ENCODE measurements around the gene NOL3. TPM values are rescaled to one million over a fixed set of nuclear protein-coding genes. Genes with fewer than 3 reads are reported as not detected.

NOL3 gene
- total and polyA plus RNA-seq, 2 of the 13 experiments (the other 11 are each of a cell fraction or from before 2014, with no cell fraction given) = 5.7 to 20.5 TPM

GRCh38 chr16:67184995-67185650 is 14.8 kb downstream of the NOL3 start (continued):
- TF ChIP-seq KLF16 (CRISPR knock-in tag; IDR thresholded peaks at IDR 0.05) = peak; percentile 86 to 99; a peak in 3 of 4 replicates
- TF ChIP-seq HBP1 (CRISPR knock-in tag; IDR thresholded peaks at IDR 0.05; ENCODE audit: low read depth) = peak; percentile 99
- TF ChIP-seq ZNF101 (CRISPR knock-in tag; IDR thresholded peaks at IDR 0.05; ENCODE audit: borderline replicate concordance, low read depth) = peak; percentile 68
- TF ChIP-seq ZIK1 (CRISPR knock-in tag; IDR thresholded peaks at IDR 0.05; ENCODE audit: borderline replicate concordance, low read depth) = peak; percentile 86
- no peak for TF ChIP-seq NPAS2 (CRISPR knock-in tag; IDR thresholded peaks at IDR 0.05; ENCODE audit: borderline replicate concordance)
- peak; percentile 76 for TF ChIP-seq UBTF (CRISPR knock-in tag; IDR thresholded peaks at IDR 0.05)
- no peak; the same call in 1 of the 2 replicates for TF ChIP-seq ZNF230 (CRISPR knock-in tag; IDR thresholded peaks at IDR 0.05)
- peak; percentile 71; the same call in 1 of the 2 replicates for TF ChIP-seq ZNF557 (CRISPR knock-in tag; IDR thresholded peaks at IDR 0.05)
- peak; percentile 95 for TF ChIP-seq EHMT2 (IDR thresholded peaks at IDR 0.05; ENCODE audit: borderline replicate concordance, low read depth, low read length)
- TF ChIP-seq HDAC6 (IDR thresholded peaks at IDR 0.05; ENCODE audit: low read depth, low read length) = no peak
- no peak for TF ChIP-seq USF2 (IDR thresholded peaks at IDR 0.05; ENCODE audit: low read depth, low read length)
- TF ChIP-seq USF2 (CRISPR knock-in tag; IDR thresholded peaks at IDR 0.05; ENCODE audit: borderline replicate concordance) = no peak
- no peak for TF ChIP-seq FOXM1 (CRISPR knock-in tag; IDR thresholded peaks at IDR 0.05)
- peak; percentile 54; the same call in 1 of the 2 replicates for TF ChIP-seq YEATS4 (CRISPR knock-in tag; IDR thresholded peaks at IDR 0.05; ENCODE audit: borderline replicate concordance)
- 0 out of 2 replicates have a peak, but pooled peaks have one; percentile 16 for TF ChIP-seq PLSCR1 (CRISPR knock-in tag; IDR thresholded peaks at IDR 0.05; ENCODE audit: borderline replicate concordance)
- no peak for TF ChIP-seq FIP1L1 (IDR thresholded peaks at IDR 0.05; ENCODE audit: borderline replicate concordance, insufficient read depth, low read depth, low read length)
- TF ChIP-seq ZNF556 (CRISPR knock-in tag; IDR thresholded peaks at IDR 0.05; ENCODE audit: borderline replicate concordance) = no peak
- peak; percentile 88; the same call in 1 of the 2 replicates for TF ChIP-seq NKX3-1 (CRISPR knock-in tag; IDR thresholded peaks at IDR 0.05)
- no peak for TF ChIP-seq THAP7 (CRISPR knock-in tag; IDR thresholded peaks at IDR 0.05)
- TF ChIP-seq E2F2 (CRISPR knock-in tag; IDR thresholded peaks at IDR 0.05; ENCODE audit: borderline replicate concordance) = no peak
